Measurements from ENCODE around the gene PRLR. TPM values are rescaled to one million over a fixed set of nuclear protein-coding genes. Genes with fewer than 3 reads are reported as not detected.

PRLR gene
- total and polyA plus RNA-seq, 2 experiments from 2014 or later: 0.31 to 2.2 TPM

DNA sequence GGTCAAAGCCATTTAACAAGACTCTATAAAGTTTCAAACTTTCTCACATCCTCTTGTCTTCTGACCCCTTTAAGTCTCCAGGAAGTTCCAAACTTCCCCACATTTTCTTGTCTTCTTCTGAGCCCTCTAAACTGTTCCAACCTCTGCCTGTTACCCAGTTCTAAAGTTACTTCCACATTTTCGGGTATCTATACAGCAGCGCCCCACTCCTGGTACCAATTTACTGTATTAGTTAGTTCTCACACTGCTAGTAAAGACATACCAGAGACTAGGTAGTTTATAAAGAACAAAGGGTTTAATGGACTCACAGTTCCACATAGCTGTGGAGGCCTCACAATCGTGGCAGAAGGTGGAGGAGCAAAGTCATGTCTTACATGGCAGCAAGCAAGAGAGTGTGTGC lies 23.3 kb upstream of the PRLR start (continued):
- TF ChIP-seq, protein P1, sequence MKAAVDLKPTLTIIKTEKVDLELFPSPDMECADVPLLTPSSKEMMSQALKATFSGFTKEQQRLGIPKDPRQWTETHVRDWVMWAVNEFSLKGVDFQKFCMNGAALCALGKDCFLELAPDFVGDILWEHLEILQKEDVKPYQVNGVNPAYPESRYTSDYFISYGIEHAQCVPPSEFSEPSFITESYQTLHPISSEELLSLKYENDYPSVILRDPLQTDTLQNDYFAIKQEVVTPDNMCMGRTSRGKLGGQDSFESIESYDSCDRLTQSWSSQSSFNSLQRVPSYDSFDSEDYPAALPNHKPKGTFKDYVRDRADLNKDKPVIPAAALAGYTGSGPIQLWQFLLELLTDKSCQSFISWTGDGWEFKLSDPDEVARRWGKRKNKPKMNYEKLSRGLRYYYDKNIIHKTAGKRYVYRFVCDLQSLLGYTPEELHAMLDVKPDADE (IDR thresholded peaks at IDR 0.05): no peak
- TF ChIP-seq, protein P2, sequence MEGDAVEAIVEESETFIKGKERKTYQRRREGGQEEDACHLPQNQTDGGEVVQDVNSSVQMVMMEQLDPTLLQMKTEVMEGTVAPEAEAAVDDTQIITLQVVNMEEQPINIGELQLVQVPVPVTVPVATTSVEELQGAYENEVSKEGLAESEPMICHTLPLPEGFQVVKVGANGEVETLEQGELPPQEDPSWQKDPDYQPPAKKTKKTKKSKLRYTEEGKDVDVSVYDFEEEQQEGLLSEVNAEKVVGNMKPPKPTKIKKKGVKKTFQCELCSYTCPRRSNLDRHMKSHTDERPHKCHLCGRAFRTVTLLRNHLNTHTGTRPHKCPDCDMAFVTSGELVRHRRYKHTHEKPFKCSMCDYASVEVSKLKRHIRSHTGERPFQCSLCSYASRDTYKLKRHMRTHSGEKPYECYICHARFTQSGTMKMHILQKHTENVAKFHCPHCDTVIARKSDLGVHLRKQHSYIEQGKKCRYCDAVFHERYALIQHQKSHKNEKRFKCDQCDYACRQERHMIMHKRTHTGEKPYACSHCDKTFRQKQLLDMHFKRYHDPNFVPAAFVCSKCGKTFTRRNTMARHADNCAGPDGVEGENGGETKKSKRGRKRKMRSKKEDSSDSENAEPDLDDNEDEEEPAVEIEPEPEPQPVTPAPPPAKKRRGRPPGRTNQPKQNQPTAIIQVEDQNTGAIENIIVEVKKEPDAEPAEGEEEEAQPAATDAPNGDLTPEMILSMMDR (conservative IDR thresholded peaks at IDR 0.05; ENCODE audit: low read depth in 2 of 2): no peak
- TF ChIP-seq ZNF114 (CRISPR knock-in tag; IDR thresholded peaks at IDR 0.05): no peak
- TF ChIP-seq NANOG (IDR thresholded peaks at IDR 0.05; ENCODE audit: borderline replicate concordance): no peak

DNA sequence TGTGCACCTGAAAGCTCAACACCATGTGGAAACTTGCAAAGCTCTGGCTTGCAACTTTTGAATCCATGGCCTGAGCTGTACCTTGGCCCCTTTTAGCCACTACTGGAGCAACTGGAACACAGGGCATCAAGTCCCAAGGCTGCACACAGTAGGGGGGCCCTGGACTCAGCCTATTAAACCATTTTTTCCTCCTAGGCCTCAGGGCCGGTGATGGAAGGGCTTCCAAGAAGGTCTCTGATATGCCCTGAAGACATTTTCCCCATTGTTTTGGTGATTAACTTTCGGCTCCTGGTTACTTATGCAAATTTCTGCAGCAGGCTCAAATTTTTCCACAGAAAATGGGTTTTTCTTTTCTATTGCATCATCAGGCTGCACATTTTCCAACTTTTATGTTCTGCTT lies 22.7 kb upstream of the PRLR start:
- H3K9me3 Mint-ChIP-seq: peaks cover 52% of the 10 kb centered on the region
- no peak overlapping the region for H3K27ac Mint-ChIP-seq
- ATAC-seq: no peak
- peaks cover 3% of the 10 kb centered on the region; the same call in 2 of the 3 replicates for H3K4me1 Mint-ChIP-seq
- Histone ChIP-seq H3K27me3 (ENCODE audit: insufficient read depth) (no peaks in the 10 kb centered on the region), H2AFZ (no peak overlapping the region), H3K4me1 (ENCODE audit: insufficient read depth) (no peaks in the 10 kb centered on the region), H3K27ac (ENCODE audit: low read depth) (no peak overlapping the region), H3K4me2 (no peak overlapping the region), H3F3A (replicated peaks; ENCODE audit: low read depth) (no peaks in the 10 kb centered on the region), H3K79me2 (replicated peaks; ENCODE audit: insufficient read depth) (no peaks in the 10 kb centered on the region), H3K4me3 (no peak overlapping the region), H3K9me2 (ENCODE audit: insufficient read depth) (peaks cover 3% of the 10 kb centered on the region; the same call in 1 of the 2 replicates), H3K36me3 (ENCODE audit: insufficient read depth) (peaks cover 16% of the 10 kb centered on the region; the same call in 1 of the 2 replicates), H4K20me1 (replicated peaks; ENCODE audit: insufficient read depth) (no peaks in the 10 kb centered on the region)
- no peaks in the 10 kb centered on the region for H3K27me3 Mint-ChIP-seq (ENCODE audit: insufficient read depth, low read depth, poor library complexity)
- peaks cover 26% of the 10 kb centered on the region for H3K36me3 Mint-ChIP-seq (ENCODE audit: low read depth)
- no peak overlapping the region for H3K4me3 Mint-ChIP-seq
- no peak for DNase-seq (ENCODE audit: low spot score)
- TF ChIP-seq POLR2AphosphoS5 (IDR thresholded peaks at IDR 0.05; ENCODE audit: low read depth) (no peak), ZNF331 (CRISPR knock-in tag; IDR thresholded peaks at IDR 0.05; ENCODE audit: low read depth) (no peak), JUNB (IDR thresholded peaks at IDR 0.05; ENCODE audit: unreplicated experiment) (no peak), ZNF114 (CRISPR knock-in tag; IDR thresholded peaks at IDR 0.05) (no peak), EZH2phosphoT487 (IDR thresholded peaks at IDR 0.05; ENCODE audit: unreplicated experiment) (no peak), STAT1 (IDR thresholded peaks at IDR 0.05; ENCODE audit: unreplicated experiment) (no peak), EZH2 (IDR thresholded peaks at IDR 0.05; ENCODE audit: low read depth, unreplicated experiment) (no peak)
- TF ChIP-seq, protein P3, sequence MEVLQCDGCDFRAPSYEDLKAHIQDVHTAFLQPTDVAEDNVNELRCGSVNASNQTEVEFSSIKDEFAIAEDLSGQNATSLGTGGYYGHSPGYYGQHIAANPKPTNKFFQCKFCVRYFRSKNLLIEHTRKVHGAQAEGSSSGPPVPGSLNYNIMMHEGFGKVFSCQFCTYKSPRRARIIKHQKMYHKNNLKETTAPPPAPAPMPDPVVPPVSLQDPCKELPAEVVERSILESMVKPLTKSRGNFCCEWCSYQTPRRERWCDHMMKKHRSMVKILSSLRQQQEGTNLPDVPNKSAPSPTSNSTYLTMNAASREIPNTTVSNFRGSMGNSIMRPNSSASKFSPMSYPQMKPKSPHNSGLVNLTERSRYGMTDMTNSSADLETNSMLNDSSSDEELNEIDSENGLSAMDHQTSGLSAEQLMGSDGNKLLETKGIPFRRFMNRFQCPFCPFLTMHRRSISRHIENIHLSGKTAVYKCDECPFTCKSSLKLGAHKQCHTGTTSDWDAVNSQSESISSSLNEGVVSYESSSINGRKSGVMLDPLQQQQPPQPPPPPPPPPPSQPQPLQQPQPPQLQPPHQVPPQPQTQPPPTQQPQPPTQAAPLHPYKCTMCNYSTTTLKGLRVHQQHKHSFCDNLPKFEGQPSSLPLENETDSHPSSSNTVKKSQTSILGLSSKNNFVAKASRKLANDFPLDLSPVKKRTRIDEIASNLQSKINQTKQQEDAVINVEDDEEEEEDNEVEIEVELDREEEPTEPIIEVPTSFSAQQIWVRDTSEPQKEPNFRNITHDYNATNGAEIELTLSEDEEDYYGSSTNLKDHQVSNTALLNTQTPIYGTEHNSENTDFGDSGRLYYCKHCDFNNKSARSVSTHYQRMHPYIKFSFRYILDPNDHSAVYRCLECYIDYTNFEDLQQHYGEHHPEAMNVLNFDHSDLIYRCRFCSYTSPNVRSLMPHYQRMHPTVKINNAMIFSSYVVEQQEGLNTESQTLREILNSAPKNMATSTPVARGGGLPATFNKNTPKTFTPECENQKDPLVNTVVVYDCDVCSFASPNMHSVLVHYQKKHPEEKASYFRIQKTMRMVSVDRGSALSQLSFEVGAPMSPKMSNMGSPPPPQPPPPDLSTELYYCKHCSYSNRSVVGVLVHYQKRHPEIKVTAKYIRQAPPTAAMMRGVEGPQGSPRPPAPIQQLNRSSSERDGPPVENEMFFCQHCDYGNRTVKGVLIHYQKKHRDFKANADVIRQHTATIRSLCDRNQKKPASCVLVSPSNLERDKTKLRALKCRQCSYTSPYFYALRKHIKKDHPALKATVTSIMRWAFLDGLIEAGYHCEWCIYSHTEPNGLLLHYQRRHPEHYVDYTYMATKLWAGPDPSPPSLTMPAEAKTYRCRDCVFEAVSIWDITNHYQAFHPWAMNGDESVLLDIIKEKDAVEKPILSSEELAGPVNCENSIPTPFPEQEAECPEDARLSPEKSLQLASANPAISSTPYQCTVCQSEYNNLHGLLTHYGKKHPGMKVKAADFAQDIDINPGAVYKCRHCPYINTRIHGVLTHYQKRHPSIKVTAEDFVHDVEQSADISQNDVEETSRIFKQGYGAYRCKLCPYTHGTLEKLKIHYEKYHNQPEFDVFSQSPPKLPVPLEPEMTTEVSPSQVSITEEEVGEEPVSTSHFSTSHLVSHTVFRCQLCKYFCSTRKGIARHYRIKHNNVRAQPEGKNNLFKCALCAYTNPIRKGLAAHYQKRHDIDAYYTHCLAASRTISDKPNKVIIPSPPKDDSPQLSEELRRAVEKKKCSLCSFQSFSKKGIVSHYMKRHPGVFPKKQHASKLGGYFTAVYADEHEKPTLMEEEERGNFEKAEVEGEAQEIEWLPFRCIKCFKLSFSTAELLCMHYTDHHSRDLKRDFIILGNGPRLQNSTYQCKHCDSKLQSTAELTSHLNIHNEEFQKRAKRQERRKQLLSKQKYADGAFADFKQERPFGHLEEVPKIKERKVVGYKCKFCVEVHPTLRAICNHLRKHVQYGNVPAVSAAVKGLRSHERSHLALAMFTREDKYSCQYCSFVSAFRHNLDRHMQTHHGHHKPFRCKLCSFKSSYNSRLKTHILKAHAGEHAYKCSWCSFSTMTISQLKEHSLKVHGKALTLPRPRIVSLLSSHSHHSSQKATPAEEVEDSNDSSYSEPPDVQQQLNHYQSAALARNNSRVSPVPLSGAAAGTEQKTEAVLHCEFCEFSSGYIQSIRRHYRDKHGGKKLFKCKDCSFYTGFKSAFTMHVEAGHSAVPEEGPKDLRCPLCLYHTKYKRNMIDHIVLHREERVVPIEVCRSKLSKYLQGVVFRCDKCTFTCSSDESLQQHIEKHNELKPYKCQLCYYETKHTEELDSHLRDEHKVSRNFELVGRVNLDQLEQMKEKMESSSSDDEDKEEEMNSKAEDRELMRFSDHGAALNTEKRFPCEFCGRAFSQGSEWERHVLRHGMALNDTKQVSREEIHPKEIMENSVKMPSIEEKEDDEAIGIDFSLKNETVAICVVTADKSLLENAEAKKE (CRISPR knock-in tag; IDR thresholded peaks at IDR 0.05): no peak
- TF ChIP-seq, protein P4, sequence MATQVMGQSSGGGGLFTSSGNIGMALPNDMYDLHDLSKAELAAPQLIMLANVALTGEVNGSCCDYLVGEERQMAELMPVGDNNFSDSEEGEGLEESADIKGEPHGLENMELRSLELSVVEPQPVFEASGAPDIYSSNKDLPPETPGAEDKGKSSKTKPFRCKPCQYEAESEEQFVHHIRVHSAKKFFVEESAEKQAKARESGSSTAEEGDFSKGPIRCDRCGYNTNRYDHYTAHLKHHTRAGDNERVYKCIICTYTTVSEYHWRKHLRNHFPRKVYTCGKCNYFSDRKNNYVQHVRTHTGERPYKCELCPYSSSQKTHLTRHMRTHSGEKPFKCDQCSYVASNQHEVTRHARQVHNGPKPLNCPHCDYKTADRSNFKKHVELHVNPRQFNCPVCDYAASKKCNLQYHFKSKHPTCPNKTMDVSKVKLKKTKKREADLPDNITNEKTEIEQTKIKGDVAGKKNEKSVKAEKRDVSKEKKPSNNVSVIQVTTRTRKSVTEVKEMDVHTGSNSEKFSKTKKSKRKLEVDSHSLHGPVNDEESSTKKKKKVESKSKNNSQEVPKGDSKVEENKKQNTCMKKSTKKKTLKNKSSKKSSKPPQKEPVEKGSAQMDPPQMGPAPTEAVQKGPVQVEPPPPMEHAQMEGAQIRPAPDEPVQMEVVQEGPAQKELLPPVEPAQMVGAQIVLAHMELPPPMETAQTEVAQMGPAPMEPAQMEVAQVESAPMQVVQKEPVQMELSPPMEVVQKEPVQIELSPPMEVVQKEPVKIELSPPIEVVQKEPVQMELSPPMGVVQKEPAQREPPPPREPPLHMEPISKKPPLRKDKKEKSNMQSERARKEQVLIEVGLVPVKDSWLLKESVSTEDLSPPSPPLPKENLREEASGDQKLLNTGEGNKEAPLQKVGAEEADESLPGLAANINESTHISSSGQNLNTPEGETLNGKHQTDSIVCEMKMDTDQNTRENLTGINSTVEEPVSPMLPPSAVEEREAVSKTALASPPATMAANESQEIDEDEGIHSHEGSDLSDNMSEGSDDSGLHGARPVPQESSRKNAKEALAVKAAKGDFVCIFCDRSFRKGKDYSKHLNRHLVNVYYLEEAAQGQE (IDR thresholded peaks at IDR 0.05; ENCODE audit: unreplicated experiment): no peak
- TF ChIP-seq, protein P1 (IDR thresholded peaks at IDR 0.05): no peak
